Osteoblast (primary cell): ENCODE results near the gene ASIC4. TPM values are rescaled to one million over a fixed set of nuclear protein-coding genes. Genes with fewer than 3 reads are reported as not detected.

Source experiments
- DNase-seq: peaks from one replicate; pipeline ENCODE4 v3.0.0; 2011; ENCODE audit warnings: low spot score, mixed read lengths; ENCODE audit not compliant: insufficient read length; ENCODE audit errors: missing footprints
- H2AFZ ChIP-seq: 2 replicates; pipeline ENCODE4 v1.6.0; 2011; ENCODE audit warnings: mild to moderate bottlenecking, low read length
- H3K27ac ChIP-seq: 2 replicates; pipeline ENCODE4 v1.5.1; 2011; ENCODE audit warnings: mild to moderate bottlenecking, low read depth, low read length, moderate library complexity
- H3K27me3 ChIP-seq: 2 replicates; pipeline ENCODE4 v1.6.0; 2012; ENCODE audit warnings: mild to moderate bottlenecking, control low read depth, inconsistent platforms, low read length, moderate library complexity; ENCODE audit not compliant: insufficient read depth
- H3K36me3 ChIP-seq: 2 replicates; pipeline ENCODE4 v1.5.1; 2011; ENCODE audit warnings: mild to moderate bottlenecking, low read length, control low read depth, moderate library complexity; ENCODE audit not compliant: insufficient read depth
- H3K4me1 ChIP-seq: 2 replicates; pipeline ENCODE4 v1.5.1; 2011; ENCODE audit warnings: mild to moderate bottlenecking, low read length, control low read depth, moderate library complexity; ENCODE audit not compliant: insufficient read depth
- H3K4me2 ChIP-seq: 2 replicates; pipeline ENCODE4 v1.6.0; 2011; ENCODE audit warnings: mild to moderate bottlenecking, low read length; ENCODE audit not compliant: insufficient read depth
- H3K4me3 ChIP-seq: fragments of 200-600 bp; sonication (generic); 3 replicates; pipeline ENCODE4 v1.5.1; 2012; ENCODE audit warnings: mild to moderate bottlenecking, low read length, inconsistent platforms; ENCODE audit not compliant: insufficient read depth
- H3K79me2 ChIP-seq: 2 replicates; pipeline ENCODE4 v1.6.0; 2012; ENCODE audit warnings: mild to moderate bottlenecking, low read length, control low read depth, inconsistent platforms; ENCODE audit not compliant: insufficient read depth
- H3K9me3 ChIP-seq: 2 replicates; pipeline ENCODE4 v1.5.1; 2011; ENCODE audit warnings: low read depth, low read length, control low read depth
- H4K20me1 ChIP-seq: 2 replicates; pipeline ENCODE4 v1.6.0; 2012; ENCODE audit warnings: mild to moderate bottlenecking, low read length, control low read depth; ENCODE audit not compliant: insufficient read depth
- CTCF ChIP-seq: IDR thresholded peaks from 2 replicates; pipeline ENCODE4 v1.5.1; 2011; ENCODE audit warnings: mild to moderate bottlenecking, low read depth, low read length, moderate library complexity; ENCODE audit errors: extremely low read depth
- total RNA-seq: library from RNA; depleted of rRNA; stranded (reverse); fragments of >200 nt; gene quantifications from 2 replicates; pipeline ENCODE4 v1.2.3, GENCODE V29; 2012

The ASIC4 gene
- total RNA-seq, 1 donor, result not detected

- Histone ChIP-seq H3K36me3 (no peaks in the 10 kb centered on the region), H3K79me2 (no peaks in the 10 kb centered on the region), H3K4me1 (peaks cover 13% of the 10 kb centered on the region), H3K4me3 (peak overlapping the region; percentile 76), H2AFZ (peak overlapping the region; percentile 85), H4K20me1 (peaks cover 2% of the 10 kb centered on the region), H3K4me2 (peak overlapping the region; percentile 88), H3K9me3 (no peaks in the 10 kb centered on the region), H3K27me3 (peaks cover 2% of the 10 kb centered on the region), H3K27ac (no peak overlapping the region)
- TF ChIP-seq CTCF, result no peak
- peak; percentile 99 for DNase-seq
Observed at GRCh38 chr2:219552382-219553167, 38.3 kb downstream of the ASIC4 start.

- Histone ChIP-seq H3K27me3 (peaks cover 2% of the 10 kb centered on the region), H3K4me3 (peak overlapping the region; percentile 76)
- no peak for TF ChIP-seq CTCF
Observed at GRCh38 chr2:219553168-219553417, 38.8 kb downstream of the ASIC4 start.

GRCh38 chr2:219553463-219553963 is 39.2 kb downstream of the ASIC4 start:
- TF ChIP-seq CTCF, result no peak
- H3K36me3 ChIP-seq, result no peaks in the 10 kb centered on the region
- no peaks in the 10 kb centered on the region for H3K9me3 ChIP-seq
- peaks cover 2% of the 10 kb centered on the region for H4K20me1 ChIP-seq
- H3K79me2 ChIP-seq, result no peaks in the 10 kb centered on the region
- H3K27me3 ChIP-seq, result peaks cover 2% of the 10 kb centered on the region
- no peak overlapping the region for H3K27ac ChIP-seq
- H2AFZ ChIP-seq, result no peak overlapping the region
- no peak overlapping the region for H3K4me3 ChIP-seq
- peaks cover 13% of the 10 kb centered on the region for H3K4me1 ChIP-seq
- H3K4me2 ChIP-seq, result no peak overlapping the region
- no peak for DNase-seq

More at GRCh38 chr2:219553168-219553417, 38.8 kb downstream of the ASIC4 start:
- H3K9me3 ChIP-seq, result no peaks in the 10 kb centered on the region
- H3K4me2 ChIP-seq, result peak overlapping the region; percentile 88
- H4K20me1 ChIP-seq, result peaks cover 2% of the 10 kb centered on the region
- H3K79me2 ChIP-seq, result no peaks in the 10 kb centered on the region
- no peak overlapping the region for H2AFZ ChIP-seq
- H3K4me1 ChIP-seq, result peaks cover 13% of the 10 kb centered on the region
- no peak overlapping the region for H3K27ac ChIP-seq
- DNase-seq, result no peak
- H3K36me3 ChIP-seq, result no peaks in the 10 kb centered on the region

GRCh38 chr2:219554350-219554749 is 40.1 kb downstream of the ASIC4 start:
- no peaks in the 10 kb centered on the region for H3K9me3 ChIP-seq
- H3K36me3 ChIP-seq, result no peaks in the 10 kb centered on the region
- no peak for DNase-seq
- H3K27ac ChIP-seq, result no peak overlapping the region
- H4K20me1 ChIP-seq, result peaks cover 2% of the 10 kb centered on the region
- peaks cover 2% of the 10 kb centered on the region for H3K27me3 ChIP-seq
- H3K4me1 ChIP-seq, result peaks cover 13% of the 10 kb centered on the region
- H3K4me2 ChIP-seq, result no peak overlapping the region
- no peak overlapping the region for H3K4me3 ChIP-seq
- no peaks in the 10 kb centered on the region for H3K79me2 ChIP-seq
- no peak for TF ChIP-seq CTCF
- H2AFZ ChIP-seq, result no peak overlapping the region
